C1 segment of cervical spinal cord (tissue), 14 donors: ENCODE data around the gene CRKL.
"Not testable (repeated sequence)": the region's sequence is repeated elsewhere in the genome, so short reads cannot be mapped to it uniquely, and the experiment has no call there.

Experiments
- DNase-seq, 14 donors: peaks; one replicate each; lab custom pipeline; 2025; lab: John Stamatoyannopoulos, UW

The CRKL gene

DNA sequence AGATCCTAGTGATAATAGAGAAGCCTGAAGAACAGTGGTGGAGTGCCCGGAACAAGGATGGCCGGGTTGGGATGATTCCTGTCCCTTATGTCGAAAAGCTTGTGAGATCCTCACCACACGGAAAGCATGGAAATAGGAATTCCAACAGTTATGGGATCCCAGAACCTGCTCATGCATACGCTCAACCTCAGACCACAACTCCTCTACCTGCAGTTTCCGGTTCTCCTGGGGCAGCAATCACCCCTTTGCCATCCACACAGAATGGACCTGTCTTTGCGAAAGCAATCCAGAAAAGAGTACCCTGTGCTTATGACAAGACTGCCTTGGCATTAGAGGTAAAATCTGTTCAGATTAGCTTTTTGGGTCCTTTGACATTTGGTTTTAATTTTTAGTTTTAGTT is 16.7 kb downstream of the CRKL start:
- DNase-seq: no peak

- DNase-seq: not testable (repeated sequence)
These were observed 17.8 kb downstream of the CRKL start for GRCh38 chr22:20935049-20935448.

GRCh38 chr22:20935780-20936539 is 18.8 kb downstream of the CRKL start:
- not testable (repeated sequence) for DNase-seq

GRCh38 chr22:20937031-20937793 is 20.0 kb downstream of the CRKL start:
- DNase-seq: peak in 1 of 14 donors; percentile 43

- no peak for DNase-seq
These were observed 20.8 kb downstream of the CRKL start for GRCh38 chr22:20937794-20938671.

GRCh38 chr22:20939457-20940185 is 22.4 kb downstream of the CRKL start:
- not testable (repeated sequence) for DNase-seq

- peak in 1 of 14 donors; percentile 79 for DNase-seq
These were observed 23.0 kb downstream of the CRKL start for GRCh38 chr22:20940186-20940651.

GRCh38 chr22:20940904-20941385 is 23.7 kb downstream of the CRKL start:
- DNase-seq: no peak

DNA sequence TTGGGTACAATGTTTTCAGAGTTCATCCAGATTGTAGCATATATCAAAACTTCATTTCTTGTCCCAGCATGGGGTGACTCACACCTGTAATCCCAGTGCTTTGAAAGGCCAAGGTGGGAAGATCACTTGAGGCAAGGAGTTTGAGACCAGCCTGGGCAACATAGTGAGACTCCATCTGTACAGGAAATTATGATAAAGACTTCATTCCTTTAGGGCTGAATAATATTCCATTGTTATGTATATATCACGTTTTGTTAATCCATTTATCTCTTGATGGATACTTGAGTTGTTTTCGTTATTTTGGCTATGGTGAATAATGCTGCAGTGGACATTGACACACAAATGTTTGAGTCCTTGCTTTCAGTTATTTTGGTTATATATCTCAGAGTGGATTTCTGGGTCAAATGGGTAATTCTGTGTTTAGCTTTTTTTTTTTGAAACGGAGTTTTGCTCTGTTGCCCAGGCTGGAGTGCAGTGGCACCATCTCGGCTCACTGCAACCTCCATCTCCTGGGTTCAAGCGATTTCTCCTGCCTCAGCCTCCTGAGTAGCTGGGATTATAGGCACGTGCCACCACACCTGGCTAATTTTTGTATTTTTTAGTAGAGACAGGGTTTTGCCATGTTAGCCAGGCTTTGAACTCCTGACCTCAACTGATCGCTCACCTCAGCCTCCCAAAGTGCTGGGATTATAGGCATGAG is 25.1 kb downstream of the CRKL start:
- not testable (repeated sequence) for DNase-seq

GRCh38 chr22:20943104-20943933 is 26.1 kb downstream of the CRKL start:
- DNase-seq: no peak

DNA sequence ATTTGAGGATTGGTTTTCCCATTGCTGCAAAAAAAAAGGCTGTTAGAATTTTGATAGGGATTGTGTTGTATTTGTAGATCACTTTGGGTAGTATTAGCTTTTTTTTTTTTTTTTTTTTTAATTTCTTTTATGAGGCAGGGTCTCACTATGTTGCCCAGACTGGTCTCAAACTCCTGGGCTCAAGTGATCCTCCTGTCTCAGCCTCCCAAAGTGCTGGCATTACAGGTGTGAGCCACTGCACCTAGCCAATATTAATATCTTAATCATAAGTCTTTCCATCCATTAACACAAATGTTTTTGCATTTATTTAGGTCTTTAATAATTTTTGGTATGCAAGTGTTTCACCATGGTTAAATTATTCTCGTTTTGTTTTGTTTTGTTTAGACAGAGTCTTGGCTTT is 26.8 kb downstream of the CRKL start:
- DNase-seq: no peak

- no peak for DNase-seq
These were observed 28.3 kb downstream of the CRKL start for GRCh38 chr22:20945578-20945934.

- DNase-seq: no peak
These were observed 29.1 kb downstream of the CRKL start for GRCh38 chr22:20946080-20946986.

DNA sequence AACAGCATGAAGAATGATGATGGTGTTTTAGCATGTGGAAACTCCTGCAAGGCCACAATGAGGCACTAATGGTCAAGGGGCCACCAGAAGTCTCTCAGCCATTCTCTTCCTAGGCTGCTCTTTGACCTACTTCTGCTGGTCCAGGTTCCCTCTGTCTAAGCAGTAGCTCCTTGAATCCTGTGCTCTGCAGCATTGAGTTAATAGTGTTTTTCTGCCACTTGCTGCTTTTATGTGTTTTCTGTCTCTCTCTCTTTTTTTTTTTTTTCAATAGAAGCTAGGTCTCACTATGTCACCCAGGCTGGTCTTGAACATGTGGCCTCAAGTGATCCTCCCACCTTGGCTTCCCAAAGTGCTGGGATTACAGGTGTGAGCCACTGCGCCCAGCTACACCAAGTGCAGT is 29.8 kb downstream of the CRKL start:
- no peak for DNase-seq

- peak in 1 of 14 donors; percentile 25 for DNase-seq
These were observed 31.2 kb downstream of the CRKL start for GRCh38 chr22:20948450-20948849.

DNA sequence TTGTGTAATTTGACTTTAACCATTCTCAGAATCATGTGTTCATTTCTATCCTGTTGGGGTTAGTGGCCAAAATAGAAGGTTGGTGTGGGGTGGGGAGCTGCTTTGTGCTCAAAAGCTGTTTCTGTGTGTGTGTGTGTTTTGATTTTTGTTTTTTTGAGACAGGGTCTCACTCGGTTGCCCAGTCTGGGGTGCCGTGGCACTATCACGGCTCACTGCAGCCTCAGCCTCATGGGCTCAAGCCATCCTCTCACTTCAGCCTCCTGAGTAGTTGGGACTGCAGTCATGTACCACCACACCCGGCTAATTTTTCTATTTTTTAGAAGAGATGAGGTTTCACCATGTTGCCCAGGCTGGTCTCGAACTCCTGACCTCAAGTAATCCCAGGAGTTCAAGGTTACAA is 31.8 kb downstream of the CRKL start:
- DNase-seq: no peak

- DNase-seq: no peak
These were observed 32.5 kb downstream of the CRKL start for GRCh38 chr22:20949698-20950183.
